ENCODE results near the gene EPB41L2. TPM values are rescaled to one million over a fixed set of nuclear protein-coding genes. Genes with fewer than 3 reads are reported as not detected.

The EPB41L2 gene
- total RNA-seq, 4 donors from 2014 or later: 60.1 to 87.2 (median 67.4) TPM

DNA sequence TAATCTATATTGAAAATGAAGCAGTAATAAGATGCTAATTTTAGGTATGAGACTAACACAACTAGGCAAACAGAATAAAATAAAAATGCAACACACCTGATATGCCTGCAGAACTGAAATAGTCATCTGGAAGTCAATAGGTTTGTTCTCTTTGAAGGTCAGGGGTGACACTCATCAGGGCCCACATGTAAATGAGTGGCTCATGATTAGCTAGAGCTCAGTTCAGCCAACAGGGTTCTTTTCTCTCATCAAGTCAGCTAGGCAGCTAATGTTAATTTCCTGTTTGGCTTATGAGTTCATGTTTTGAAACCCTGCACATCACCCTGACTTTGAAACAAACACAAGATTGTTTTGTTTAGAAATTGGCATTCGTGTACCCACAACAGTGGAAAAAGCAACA, 212.0 kb downstream of the EPB41L2 start:
- H3K9me3 ChIP-seq: no peaks in the 10 kb centered on the region
- H3K27ac ChIP-seq (replicated peaks in 1 of 4): no peak overlapping the region
- TF ChIP-seq POLR2A (IDR thresholded peaks at IDR 0.05; ENCODE audit: low read depth) (no peak), EP300 (IDR thresholded peaks at IDR 0.05) (no peak), POLR2AphosphoS5 (IDR thresholded peaks at IDR 0.05) (no peak)
- TF ChIP-seq, protein P1, sequence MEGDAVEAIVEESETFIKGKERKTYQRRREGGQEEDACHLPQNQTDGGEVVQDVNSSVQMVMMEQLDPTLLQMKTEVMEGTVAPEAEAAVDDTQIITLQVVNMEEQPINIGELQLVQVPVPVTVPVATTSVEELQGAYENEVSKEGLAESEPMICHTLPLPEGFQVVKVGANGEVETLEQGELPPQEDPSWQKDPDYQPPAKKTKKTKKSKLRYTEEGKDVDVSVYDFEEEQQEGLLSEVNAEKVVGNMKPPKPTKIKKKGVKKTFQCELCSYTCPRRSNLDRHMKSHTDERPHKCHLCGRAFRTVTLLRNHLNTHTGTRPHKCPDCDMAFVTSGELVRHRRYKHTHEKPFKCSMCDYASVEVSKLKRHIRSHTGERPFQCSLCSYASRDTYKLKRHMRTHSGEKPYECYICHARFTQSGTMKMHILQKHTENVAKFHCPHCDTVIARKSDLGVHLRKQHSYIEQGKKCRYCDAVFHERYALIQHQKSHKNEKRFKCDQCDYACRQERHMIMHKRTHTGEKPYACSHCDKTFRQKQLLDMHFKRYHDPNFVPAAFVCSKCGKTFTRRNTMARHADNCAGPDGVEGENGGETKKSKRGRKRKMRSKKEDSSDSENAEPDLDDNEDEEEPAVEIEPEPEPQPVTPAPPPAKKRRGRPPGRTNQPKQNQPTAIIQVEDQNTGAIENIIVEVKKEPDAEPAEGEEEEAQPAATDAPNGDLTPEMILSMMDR (IDR thresholded peaks at IDR 0.05): no peak
- no peaks in the 10 kb centered on the region for H3K27me3 ChIP-seq
- intact Hi-C loops (cut with DNase I): no loop called here
- WGBS: 93% methylated on average over 1 of the region's 1 CpG
- H3K36me3 ChIP-seq: peaks cover 0 to 26% (median 10%) of the 10 kb centered on the region in 4 donors
- DNase-seq (ENCODE audit: extremely low spot score): no peak
- H3K4me1 ChIP-seq: peaks cover 0 to 14% (median 7%) of the 10 kb centered on the region in 4 donors
- no peak overlapping the region for H3K4me3 ChIP-seq

DNA sequence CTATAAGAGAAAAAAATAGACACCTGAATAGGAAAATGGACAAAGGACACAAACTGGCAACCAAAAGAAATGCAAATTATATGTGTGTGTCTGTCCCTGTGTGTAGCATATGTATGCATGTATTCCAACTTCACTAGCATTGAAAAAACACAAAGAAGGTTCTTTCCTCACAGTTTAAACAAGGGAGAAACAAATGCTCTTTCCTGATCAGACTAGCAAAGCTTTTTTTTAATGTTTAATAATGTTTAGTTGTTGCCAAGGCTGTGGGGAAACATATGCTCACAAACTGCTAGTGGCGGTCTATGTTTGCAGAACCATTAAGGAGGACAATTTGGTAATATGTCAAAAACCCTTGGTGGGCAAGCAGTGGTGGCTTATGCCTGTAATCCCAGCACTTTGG, 213.5 kb downstream of the EPB41L2 start:
- intact Hi-C loops (cut with DNase I): no loop called here
- Histone ChIP-seq H3K4me1 (peaks cover 0 to 14% (median 7%) of the 10 kb centered on the region in 4 donors), H3K36me3 (peaks cover 0 to 16% (median 7%) of the 10 kb centered on the region in 4 donors), H3K9me3 (no peaks in the 10 kb centered on the region), H3K27me3 (no peaks in the 10 kb centered on the region), H3K27ac (replicated peaks in 1 of 4) (no peak overlapping the region), H3K4me3 (no peak overlapping the region)
- TF ChIP-seq, protein P1 (IDR thresholded peaks at IDR 0.05): no peak
- DNase-seq (ENCODE audit: extremely low spot score): no peak
- 100% methylated on average over 1 of the region's 1 CpG for WGBS

GRCh38 chr6:130848945-130849344, 214.1 kb downstream of the EPB41L2 start:
- 92% methylated on average over 2 of the region's 2 CpGs for WGBS
- no peak for DNase-seq (ENCODE audit: extremely low spot score)
- peaks cover 0 to 15% (median 7%) of the 10 kb centered on the region in 4 donors for H3K36me3 ChIP-seq
- H3K9me3 ChIP-seq: no peaks in the 10 kb centered on the region
- H3K4me1 ChIP-seq: peaks cover 0 to 11% (median 7%) of the 10 kb centered on the region in 4 donors
- no peak overlapping the region for H3K4me3 ChIP-seq
- H3K27me3 ChIP-seq: no peaks in the 10 kb centered on the region
- no peak for TF ChIP-seq POLR2AphosphoS5 (IDR thresholded peaks at IDR 0.05)
- intact Hi-C loops (cut with DNase I): no loop called here
- H3K27ac ChIP-seq (replicated peaks in 1 of 4): no peak overlapping the region

- peaks cover 0 to 10% (median 3%) of the 10 kb centered on the region in 4 donors for H3K4me1 ChIP-seq
- no peak overlapping the region for H3K27ac ChIP-seq (replicated peaks in 1 of 4)
- no peaks in the 10 kb centered on the region for H3K9me3 ChIP-seq
- intact Hi-C loops (cut with DNase I): no loop called here
- DNase-seq (ENCODE audit: extremely low spot score): no peak
- no peak overlapping the region for H3K4me3 ChIP-seq
- WGBS: 79% methylated on average over 7 of the region's 7 CpGs
- no peaks in the 10 kb centered on the region for H3K27me3 ChIP-seq
- TF ChIP-seq POLR2A (IDR thresholded peaks at IDR 0.05; ENCODE audit: low read depth) (no peak), POLR2AphosphoS5 (IDR thresholded peaks at IDR 0.05) (no peak), EP300 (IDR thresholded peaks at IDR 0.05) (no peak)
- TF ChIP-seq, protein P1 (IDR thresholded peaks at IDR 0.05): no peak
- peaks cover 0 to under 1% (median 0%) of the 10 kb centered on the region in 4 donors for H3K36me3 ChIP-seq
Observed at GRCh38 chr6:130847001-130847910, 215.8 kb downstream of the EPB41L2 start.

DNA sequence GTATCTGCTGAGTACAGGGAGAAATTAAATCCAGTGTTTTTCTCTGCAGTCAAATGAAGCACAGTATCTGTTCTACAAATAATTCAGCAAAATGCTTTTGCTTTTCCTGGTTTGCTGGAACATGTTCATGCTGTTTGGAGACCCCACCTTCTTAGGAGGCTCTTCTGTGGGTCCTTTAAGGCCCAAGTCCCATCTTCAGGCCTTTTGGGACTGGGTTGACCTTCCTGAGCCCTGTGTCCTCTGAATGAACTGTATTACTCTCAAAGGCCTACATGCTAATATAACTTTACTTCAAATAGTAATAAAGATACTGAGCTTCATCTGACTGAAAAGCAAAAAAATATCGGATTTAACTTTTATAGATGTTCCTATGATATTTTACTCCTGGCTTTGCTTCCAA, 216.5 kb downstream of the EPB41L2 start:
- no peaks in the 10 kb centered on the region for H3K27me3 ChIP-seq
- H3K36me3 ChIP-seq: no peaks in the 10 kb centered on the region
- DNase-seq (ENCODE audit: extremely low spot score): no peak
- peaks cover 0 to 10% (median 3%) of the 10 kb centered on the region in 4 donors for H3K4me1 ChIP-seq
- 86% methylated on average over 1 of the region's 1 CpG for WGBS
- H3K27ac ChIP-seq (replicated peaks in 1 of 4): no peak overlapping the region
- TF ChIP-seq, protein P1 (IDR thresholded peaks at IDR 0.05): no peak
- TF ChIP-seq POLR2AphosphoS5 (IDR thresholded peaks at IDR 0.05) (no peak), POLR2A (IDR thresholded peaks at IDR 0.05; ENCODE audit: low read depth) (no peak), EP300 (IDR thresholded peaks at IDR 0.05) (no peak)
- H3K4me3 ChIP-seq: no peak overlapping the region
- H3K9me3 ChIP-seq: no peaks in the 10 kb centered on the region
- intact Hi-C loops (cut with DNase I): no loop called here

Data from esophagus muscularis mucosa (tissue), 4 donors.